Activated CD8-positive, alpha-beta T cell treated with anti-CD3 and anti-CD28 coated beads for 36 hours (primary cell): ENCODE measurements around the gene CEP128. TPM values are rescaled to one million over a fixed set of nuclear protein-coding genes. Genes with fewer than 3 reads are reported as not detected.
"Not testable (repeated sequence)": the region's sequence is repeated elsewhere in the genome, so short reads cannot be mapped to it uniquely, and the experiment has no call there.

Source experiments
- ATAC-seq: fragments of 200-7000 bp; cut with Tn5 transposase; one replicate; pipeline ENCODE4 v1.10.0; 2021; ENCODE audit warnings: mild to moderate bottlenecking, moderate library complexity
- CTCF ChIA-PET: fragments of 350-600 bp; sonication (Branson Sonifier 250); formaldehyde crosslinking; loops from one replicate; lab custom pipeline; 2021; ENCODE audit warnings: antibody characterized with exemption; lab: Charles Lee
- POLR2A ChIA-PET: fragments of 350-600 bp; sonication (Branson Sonifier 250); formaldehyde crosslinking; loops from one replicate; lab custom pipeline; 2021; ENCODE audit warnings: antibody characterized with exemption; lab: Charles Lee
- DNase-seq: peaks from one replicate; pipeline ENCODE4 v3.0.0-alpha.2; 2020
- H3K27ac Mint-ChIP-seq: one replicate; pipeline ENCODE4 v1.8.0; 2021; ENCODE audit warnings: mild to moderate bottlenecking, mixed read lengths
- H3K27me3 Mint-ChIP-seq: one replicate; pipeline ENCODE4 v1.8.0; 2021; ENCODE audit warnings: mixed read lengths
- H3K36me3 Mint-ChIP-seq: one replicate; pipeline ENCODE4 v1.8.0; 2021; ENCODE audit warnings: low read depth, mixed read lengths
- H3K4me1 Mint-ChIP-seq: one replicate; pipeline ENCODE4 v1.8.0; 2021; ENCODE audit warnings: low read depth, mixed read lengths
- H3K4me3 Mint-ChIP-seq: one replicate; pipeline ENCODE4 v1.8.0; 2021; ENCODE audit warnings: mild to moderate bottlenecking, moderate library complexity, mixed read lengths
- H3K9me3 Mint-ChIP-seq: one replicate; pipeline ENCODE4 v1.8.0; 2021; ENCODE audit warnings: mixed read lengths
- intact Hi-C: fragments of 100-400 bp; cut with micrococcal nuclease; formaldehyde crosslinking; loops from one replicate; pipeline ENCODE4 v1.10.0; 2022
- total RNA-seq, 2 experiments: library from RNA; stranded (reverse); gene quantifications; one replicate each; pipeline ENCODE4 v1.2.3, GENCODE V29; 2021
- TF ChIP-seq, protein P1 (sequence below): fragments of 200-600 bp; IDR thresholded peaks from one replicate; pipeline ENCODE4 v1.8.0; 2022; ENCODE audit warnings: antibody characterized with exemption, mild to moderate bottlenecking

Gene CEP128
- total RNA-seq, 2 experiments from 2014 or later = 21.6 to 22.5 TPM

DNA sequence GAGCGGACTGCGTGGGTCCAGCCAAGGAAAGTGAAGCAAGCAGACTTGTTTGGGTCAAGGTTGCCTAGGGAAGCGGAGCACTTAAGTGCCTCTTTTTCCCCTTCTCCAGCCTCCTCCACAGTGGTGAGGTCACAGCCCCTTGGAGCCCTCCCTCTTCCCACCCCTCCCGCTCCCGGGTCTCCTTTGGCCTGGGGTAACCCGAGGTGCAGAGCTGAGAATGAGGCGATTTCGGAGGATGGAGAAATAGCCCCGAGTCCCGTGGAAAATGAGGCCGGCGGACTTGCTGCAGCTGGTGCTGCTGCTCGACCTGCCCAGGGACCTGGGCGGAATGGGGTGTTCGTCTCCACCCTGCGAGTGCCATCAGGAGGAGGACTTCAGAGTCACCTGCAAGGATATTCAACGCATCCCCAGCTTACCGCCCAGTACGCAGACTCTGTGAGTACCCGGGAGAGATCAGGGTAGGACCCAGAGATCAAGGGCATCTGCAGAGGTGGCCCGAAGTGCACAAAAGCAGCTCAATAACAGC, 13.9 kb upstream of the CEP128 start, which contains the start of gene TSHR:
TSS of gene TSHR (plus strand) at position 206 of the 526 bp plus-strand sequence. CDS start at position 266, 60 bp downstream.
- peak within 1 kb of the TSS; percentile 74 for H3K4me3 Mint-ChIP-seq
- H3K9me3 Mint-ChIP-seq = no peaks in the 10 kb centered on the region
- H3K27ac Mint-ChIP-seq = peak within 1 kb of the TSS; percentile 68
- CTCF ChIA-PET = interaction anchor here (0.8 to 11.2 kb wide), 12 partner anchors 13 to 509 kb away, joined by 3 to 194 read pairs (median 4); partner anchors contain the start of gene CEP128
- TF ChIP-seq, protein P1, sequence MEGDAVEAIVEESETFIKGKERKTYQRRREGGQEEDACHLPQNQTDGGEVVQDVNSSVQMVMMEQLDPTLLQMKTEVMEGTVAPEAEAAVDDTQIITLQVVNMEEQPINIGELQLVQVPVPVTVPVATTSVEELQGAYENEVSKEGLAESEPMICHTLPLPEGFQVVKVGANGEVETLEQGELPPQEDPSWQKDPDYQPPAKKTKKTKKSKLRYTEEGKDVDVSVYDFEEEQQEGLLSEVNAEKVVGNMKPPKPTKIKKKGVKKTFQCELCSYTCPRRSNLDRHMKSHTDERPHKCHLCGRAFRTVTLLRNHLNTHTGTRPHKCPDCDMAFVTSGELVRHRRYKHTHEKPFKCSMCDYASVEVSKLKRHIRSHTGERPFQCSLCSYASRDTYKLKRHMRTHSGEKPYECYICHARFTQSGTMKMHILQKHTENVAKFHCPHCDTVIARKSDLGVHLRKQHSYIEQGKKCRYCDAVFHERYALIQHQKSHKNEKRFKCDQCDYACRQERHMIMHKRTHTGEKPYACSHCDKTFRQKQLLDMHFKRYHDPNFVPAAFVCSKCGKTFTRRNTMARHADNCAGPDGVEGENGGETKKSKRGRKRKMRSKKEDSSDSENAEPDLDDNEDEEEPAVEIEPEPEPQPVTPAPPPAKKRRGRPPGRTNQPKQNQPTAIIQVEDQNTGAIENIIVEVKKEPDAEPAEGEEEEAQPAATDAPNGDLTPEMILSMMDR = no peak
- DNase-seq (no peak), ATAC-seq (no peak)
- H3K27me3 Mint-ChIP-seq = peaks cover 8% of the 10 kb centered on the region
- H3K36me3 Mint-ChIP-seq = no peaks in the 10 kb centered on the region
- POLR2A ChIA-PET = interaction anchor here (0.6 kb wide), 1 partner anchor 24 kb away, joined by 3 read pairs; no protein-coding TSS in a partner anchor
- intact Hi-C loops = loop anchor here (5.0 to 10.0 kb wide), 3 partner anchors 109 to 509 kb away; no protein-coding TSS in a partner anchor
- peaks cover 45% of the 10 kb centered on the region for H3K4me1 Mint-ChIP-seq

DNA sequence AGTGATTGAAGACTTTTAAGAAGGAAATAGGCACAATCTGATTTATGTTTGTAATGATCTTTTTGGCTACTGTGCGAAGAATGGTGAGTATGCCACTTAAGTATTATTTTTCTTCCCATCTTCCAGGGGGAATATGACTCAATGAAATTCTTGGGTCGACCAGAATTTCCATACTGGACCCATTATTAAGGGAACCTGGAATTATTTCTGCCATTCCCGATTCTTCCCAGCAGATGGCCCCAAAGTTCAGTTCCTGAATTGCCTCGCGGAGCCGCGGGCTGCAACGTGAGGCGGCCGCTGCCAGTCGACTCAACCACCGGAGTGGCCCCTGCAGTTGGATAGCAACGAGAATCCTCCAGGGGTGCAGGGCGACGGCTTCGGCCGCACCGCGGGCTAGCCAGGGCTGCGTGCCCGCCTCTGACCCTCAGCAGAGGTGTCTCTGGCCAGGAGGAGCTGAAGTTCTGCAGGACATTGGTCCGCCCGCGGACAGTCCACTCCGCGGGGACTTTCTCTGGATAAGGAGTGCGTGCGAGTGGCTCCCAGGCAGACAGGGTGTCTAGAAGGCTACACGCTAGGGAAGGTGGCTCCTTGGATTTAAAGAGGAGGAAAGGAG, 13.3 kb upstream of the CEP128 start:
- DNase-seq (peak; percentile 80), ATAC-seq (peak; percentile 70)
- CTCF ChIA-PET = interaction anchor here (1.0 to 11.2 kb wide), 9 partner anchors 13 to 510 kb away, joined by 3 to 194 read pairs (median 6); partner anchors contain the start of gene CEP128
- H3K4me3 Mint-ChIP-seq = peak overlapping the region; percentile 74
- H3K27ac Mint-ChIP-seq = peak overlapping the region; percentile 68
- H3K36me3 Mint-ChIP-seq = no peaks in the 10 kb centered on the region
- H3K27me3 Mint-ChIP-seq = peaks cover 8% of the 10 kb centered on the region
- H3K4me1 Mint-ChIP-seq = peaks cover 39% of the 10 kb centered on the region
- H3K9me3 Mint-ChIP-seq = no peaks in the 10 kb centered on the region
- POLR2A ChIA-PET = no interaction called here
- intact Hi-C loops = loop anchor here (1.0 to 10.0 kb wide), 4 partner anchors 33 to 510 kb away; no protein-coding TSS in a partner anchor
- TF ChIP-seq, protein P1 = peak; percentile 91

DNA sequence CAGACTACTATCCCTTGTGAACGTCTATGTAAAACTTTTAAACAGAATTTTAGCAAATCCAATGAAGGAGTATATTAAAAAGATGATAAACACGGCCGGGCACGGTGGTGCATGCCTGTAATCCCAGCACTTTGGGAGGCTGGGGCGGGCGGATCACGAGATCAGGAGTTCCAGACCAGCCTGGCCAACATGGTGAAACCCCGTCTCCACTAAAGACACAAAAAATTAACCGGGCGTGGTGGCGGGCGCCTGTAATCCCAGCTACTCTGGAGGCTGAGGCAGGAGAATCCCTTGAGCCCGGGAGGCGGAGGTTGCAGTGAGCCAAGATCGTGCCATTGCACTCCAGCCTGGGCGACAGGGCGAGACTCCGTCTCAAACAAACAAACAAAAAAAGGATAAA, 11.7 kb upstream of the CEP128 start:
- POLR2A ChIA-PET, DNase-seq, H3K27me3 Mint-ChIP-seq, H3K4me3 Mint-ChIP-seq, H3K9me3 Mint-ChIP-seq, H3K36me3 Mint-ChIP-seq, ATAC-seq, H3K27ac Mint-ChIP-seq: not testable (repeated sequence)
- H3K4me1 Mint-ChIP-seq = peaks cover 24% of the 10 kb centered on the region
- intact Hi-C loops = loop anchor here (10.0 kb wide), 2 partner anchors 112 to 512 kb away; no protein-coding TSS in a partner anchor
- CTCF ChIA-PET = interaction anchor here (1.0 to 11.2 kb wide), 4 partner anchors 19 to 218 kb away, joined by 3 to 194 read pairs (median 6); no protein-coding TSS in a partner anchor

DNA sequence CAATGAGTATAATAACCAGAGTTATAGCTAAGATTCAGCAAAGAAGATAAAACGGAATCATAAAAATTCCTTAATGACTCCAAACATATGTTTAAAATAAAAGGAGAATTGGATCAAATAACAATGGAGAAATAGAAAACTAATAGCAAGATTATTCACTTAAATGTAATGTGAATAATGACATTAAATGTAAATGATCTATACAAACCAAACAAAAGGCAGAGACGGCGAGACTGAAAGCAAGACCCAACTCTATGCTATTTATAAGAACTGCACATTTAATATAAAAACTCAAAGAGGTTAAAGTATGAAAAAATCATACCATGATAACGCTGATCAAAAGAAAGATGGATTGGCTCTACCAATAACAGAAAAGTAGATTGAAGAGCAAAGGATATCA, 10.0 kb upstream of the CEP128 start:
- peaks cover 20% of the 10 kb centered on the region for H3K4me1 Mint-ChIP-seq
- ChIA-PET POLR2A (interaction anchor here (0.6 kb wide), 1 partner anchor 37 kb away, joined by 3 read pairs; no protein-coding TSS in a partner anchor), CTCF (interaction anchor here (1.0 to 3.5 kb wide), 2 partner anchors 35 to 38 kb away, joined by 3 to 12 read pairs; no protein-coding TSS in a partner anchor)
- intact Hi-C loops = loop anchor here (10.0 kb wide), 2 partner anchors 113 to 513 kb away; no protein-coding TSS in a partner anchor
- H3K4me3 Mint-ChIP-seq = no peak overlapping the region
- peaks cover 2% of the 10 kb centered on the region for H3K9me3 Mint-ChIP-seq
- TF ChIP-seq, protein P1 = no peak
- no peak for DNase-seq
- peaks cover under 1% of the 10 kb centered on the region for H3K36me3 Mint-ChIP-seq
- peaks cover 5% of the 10 kb centered on the region for H3K27me3 Mint-ChIP-seq
- no peak for ATAC-seq
- no peak overlapping the region for H3K27ac Mint-ChIP-seq

DNA sequence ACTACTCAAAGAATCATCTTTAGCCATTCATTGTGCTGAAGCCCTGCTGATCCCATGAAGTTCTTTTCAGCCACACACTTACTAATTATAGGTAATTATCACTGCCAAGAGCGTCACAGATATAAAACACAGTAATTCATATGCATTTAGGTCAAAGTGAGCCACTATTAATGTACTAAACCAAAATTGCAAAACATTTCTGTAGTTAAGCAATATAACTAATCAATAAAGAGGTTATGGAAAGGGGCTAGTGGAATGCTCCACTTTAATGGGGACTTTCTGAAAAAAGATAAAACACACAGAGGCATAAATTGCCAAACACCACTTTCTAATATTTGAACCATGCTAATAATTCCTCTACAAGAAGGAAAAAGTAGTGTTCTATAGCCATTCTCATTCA, 6.8 kb upstream of the CEP128 start:
- intact Hi-C loops = no loop called here

More for the DNA sequence above, 6.8 kb upstream of the CEP128 start:
- Mint-ChIP-seq H3K9me3 (peaks cover 5% of the 10 kb centered on the region), H3K36me3 (peaks cover 3% of the 10 kb centered on the region), H3K4me3 (no peak overlapping the region), H3K4me1 (peaks cover 18% of the 10 kb centered on the region), H3K27ac (no peak overlapping the region), H3K27me3 (peaks cover 1% of the 10 kb centered on the region)
- ChIA-PET POLR2A (no interaction called here), CTCF (no interaction called here)
- DNase-seq (no peak), ATAC-seq (no peak)
- TF ChIP-seq, protein P1 = no peak
